CD8-positive, alpha-beta memory T cell (primary cell): Measurements from ENCODE around the gene SLC2A10. TPM values are rescaled to one million over a fixed set of nuclear protein-coding genes. Genes with fewer than 3 reads are reported as not detected.
A peak's percentile ranks its signal among the peaks of the same experiment; 100 is the strongest.

ENCODE experiments used
- CTCF ChIA-PET: fragments of 350-600 bp; sonication (Branson Sonifier 250); formaldehyde crosslinking; loops from one replicate; lab custom pipeline; 2021; ENCODE audit warnings: antibody characterized with exemption; lab: Charles Lee
- POLR2A ChIA-PET: fragments of 350-600 bp; sonication (Branson Sonifier 250); formaldehyde crosslinking; loops from one replicate; lab custom pipeline; 2021; ENCODE audit warnings: antibody characterized with exemption; lab: Charles Lee
- DNase-seq, 5 donors: peaks; one replicate each; pipeline versions ENCODE4 v3.0.0 to v3.0.0-alpha.2; 2020 to 2022; ENCODE audit warnings: mixed read lengths in 1 of 5
- H3K27ac ChIP-seq: one replicate; pipeline ENCODE4 v1.7.0; 2013; ENCODE audit warnings: low read depth, mild to moderate bottlenecking, low read length, moderate library complexity
- H3K27me3 ChIP-seq: 2 replicates; pipeline ENCODE4 v1.7.0; 2013; ENCODE audit warnings: low read length, mild to moderate bottlenecking; ENCODE audit not compliant: insufficient read depth, poor library complexity, severe bottlenecking
- H3K36me3 ChIP-seq: 2 replicates; pipeline ENCODE4 v1.7.0; 2013; ENCODE audit warnings: mild to moderate bottlenecking, low read length, moderate library complexity; ENCODE audit not compliant: insufficient read depth
- H3K4me1 ChIP-seq: 2 replicates; pipeline ENCODE4 v1.7.0; 2013; ENCODE audit warnings: mild to moderate bottlenecking, low read length, moderate library complexity; ENCODE audit not compliant: insufficient read depth
- H3K4me3 ChIP-seq: 2 replicates; pipeline ENCODE4 v1.7.0; 2013; ENCODE audit warnings: mild to moderate bottlenecking, low read length
- H3K9me3 ChIP-seq: 2 replicates; pipeline ENCODE4 v1.7.0; 2013; ENCODE audit warnings: mild to moderate bottlenecking, low read length
- H3K27ac Mint-ChIP-seq, 8 donors: one replicate each; pipeline ENCODE4 v1.8.0; 2020 to 2021; ENCODE audit warnings: mixed read lengths in 8 of 8, mild to moderate bottlenecking in 6 of 8, inconsistent platforms in 3 of 8, moderate library complexity in 3 of 8
- H3K27me3 Mint-ChIP-seq, 2 donors: one replicate each; pipeline ENCODE4 v1.8.0; 2020 to 2021; ENCODE audit warnings: mixed read lengths in 2 of 2, mild to moderate bottlenecking in 1 of 2, moderate library complexity in 1 of 2
- H3K36me3 Mint-ChIP-seq, 3 donors: one replicate each; pipeline ENCODE4 v1.8.0; 2020 to 2021; ENCODE audit warnings: mixed read lengths in 3 of 3, inconsistent platforms in 1 of 3, mild to moderate bottlenecking in 1 of 3
- H3K4me1 Mint-ChIP-seq, 3 donors: one replicate each; pipeline ENCODE4 v1.8.0; 2020 to 2021; ENCODE audit warnings: mixed read lengths in 3 of 3, inconsistent platforms in 1 of 3, mild to moderate bottlenecking in 1 of 3
- H3K4me3 Mint-ChIP-seq, 7 donors: one replicate each; pipeline ENCODE4 v1.8.0; 2020 to 2021; ENCODE audit warnings: mixed read lengths in 7 of 7, mild to moderate bottlenecking in 6 of 7, moderate library complexity in 4 of 7, inconsistent platforms in 2 of 7
- H3K9me3 Mint-ChIP-seq, 5 donors: one replicate each; pipeline ENCODE4 v1.8.0; 2020 to 2022; ENCODE audit warnings: mixed read lengths in 5 of 5, mild to moderate bottlenecking in 3 of 5, moderate library complexity in 2 of 5, inconsistent platforms in 1 of 5
- polyA plus RNA-seq: library from polyadenylated mRNA; unstranded; fragments of 300-500 nt; fragmentation: Illumina TruSeq; gene quantifications from one replicate; pipeline ENCODE4 v1.2.3, GENCODE V29; 2021
- total RNA-seq, 2 experiments: library from RNA; stranded (reverse); gene quantifications; one replicate each; pipeline ENCODE4 v1.2.3, GENCODE V29; 2021

SLC2A10 gene
- total and polyA plus RNA-seq, 3 experiments from 2014 or later, result 0.05 TPM; not detected in 2

DNA sequence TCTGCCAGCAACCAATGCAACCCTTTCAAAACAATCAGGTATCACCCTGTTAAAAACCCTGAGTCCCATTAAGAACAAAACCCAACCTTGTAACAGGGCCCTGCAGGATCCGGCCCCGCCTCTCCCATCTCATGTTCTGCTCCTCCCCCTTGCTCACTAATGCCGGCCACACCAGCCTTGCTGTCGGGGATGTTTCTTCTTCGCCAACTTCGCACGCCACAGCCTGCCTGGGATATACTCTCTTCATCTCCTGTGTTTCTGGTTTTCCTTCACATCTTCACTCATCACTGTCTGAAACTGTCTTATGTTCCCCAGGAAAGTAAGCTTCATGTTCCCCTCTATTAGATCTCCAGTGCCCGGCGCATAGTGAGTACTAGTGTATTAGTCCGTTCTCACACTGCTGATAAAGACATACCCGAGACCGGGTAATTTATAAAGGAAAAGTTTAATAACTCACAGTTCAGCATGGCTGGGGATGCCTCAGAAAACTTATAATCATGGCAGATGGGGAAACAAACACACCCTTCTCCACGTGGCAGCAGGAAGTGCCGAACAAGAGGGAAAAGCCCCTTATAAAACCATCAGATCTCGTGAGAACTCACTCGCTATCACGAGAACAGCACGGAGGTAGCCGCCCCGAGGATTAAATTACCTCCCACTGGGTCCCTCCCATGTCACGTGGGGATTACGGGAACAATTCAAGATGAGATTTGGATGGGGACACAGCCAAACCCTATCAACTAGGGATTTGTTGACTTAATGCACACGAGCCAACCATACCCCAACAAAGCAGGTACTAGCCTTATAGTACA is 25.3 kb upstream of the SLC2A10 start:
- DNase-seq, result no peak
- H3K9me3 ChIP-seq, result no peaks in the 10 kb centered on the region
- Mint-ChIP-seq H3K4me1 (peaks cover 56 to 81% (median 58%) of the 10 kb centered on the region in 3 donors), H3K4me3 (no peak overlapping the region), H3K9me3 (no peaks in the 10 kb centered on the region), H3K36me3 (peaks cover 0 to 50% (median 10%) of the 10 kb centered on the region in 3 donors), H3K27ac (peak overlapping the region in 1 of 8 donors; percentile 87), H3K27me3 (peaks cover 0 to 4% of the 10 kb centered on the region in 2 donors)
- H3K36me3 ChIP-seq, result no peaks in the 10 kb centered on the region
- ChIA-PET CTCF (interaction anchor here (1.3 kb wide), 1 partner anchor 23 kb away, joined by 3 read pairs; no protein-coding TSS in a partner anchor), POLR2A (no interaction called here)
- no peaks in the 10 kb centered on the region for H3K27me3 ChIP-seq
- H3K27ac ChIP-seq, result peak overlapping the region; percentile 66
- no peak overlapping the region for H3K4me3 ChIP-seq
- peaks cover 44% of the 10 kb centered on the region for H3K4me1 ChIP-seq

DNA sequence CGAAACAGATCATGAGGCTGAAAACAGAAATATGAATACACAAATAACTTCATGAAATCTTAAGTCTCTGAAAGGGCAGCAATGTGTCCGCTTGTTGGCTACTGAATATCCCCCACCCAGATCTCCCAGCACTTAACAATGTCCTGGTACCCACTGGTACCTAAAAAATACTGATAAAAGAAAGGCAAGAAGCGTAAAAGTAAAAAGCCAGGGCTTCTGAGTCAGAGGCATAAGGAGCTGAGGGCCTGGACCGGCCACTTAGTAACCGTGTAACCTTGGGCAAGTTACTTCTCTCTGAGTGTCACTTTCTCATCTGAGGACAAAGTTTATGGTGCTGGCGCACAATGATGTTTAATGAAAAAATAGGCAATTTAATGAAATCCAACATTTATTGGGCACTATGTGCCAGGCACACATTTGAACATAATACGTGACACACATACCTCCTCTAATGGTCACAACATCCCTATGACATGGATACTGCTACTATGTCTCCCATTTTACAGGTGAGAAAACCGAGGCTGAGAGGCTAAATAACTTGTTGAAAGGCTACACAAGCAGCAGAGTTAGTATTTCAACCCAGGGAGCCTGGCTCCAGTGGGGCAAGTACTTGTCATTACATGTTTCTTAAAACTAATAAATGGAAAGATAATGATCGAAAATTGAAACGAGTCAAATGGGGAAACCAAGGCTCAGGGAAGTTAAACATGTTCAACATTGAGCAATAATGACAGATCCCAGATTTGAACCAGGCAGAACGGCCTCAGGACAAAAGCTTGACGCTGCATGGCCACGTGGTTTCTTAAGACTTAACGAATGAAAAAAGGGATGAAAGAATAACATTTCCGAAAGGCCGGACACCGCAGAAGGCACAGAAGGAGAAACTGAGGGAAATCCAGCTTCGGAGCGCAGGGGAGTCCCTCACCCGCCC is 21.0 kb upstream of the SLC2A10 start:
- POLR2A ChIA-PET, result interaction anchor here (1.0 kb wide), 1 partner anchor 716 kb away, joined by 3 read pairs; the partner anchor contains the start of gene ZNF335
- CTCF ChIA-PET, result interaction anchor here (0.8 to 1.3 kb wide), 2 partner anchors 8 to 173 kb away, joined by 3 to 6 read pairs; no protein-coding TSS in a partner anchor
- H3K9me3 Mint-ChIP-seq, result no peaks in the 10 kb centered on the region

DNA sequence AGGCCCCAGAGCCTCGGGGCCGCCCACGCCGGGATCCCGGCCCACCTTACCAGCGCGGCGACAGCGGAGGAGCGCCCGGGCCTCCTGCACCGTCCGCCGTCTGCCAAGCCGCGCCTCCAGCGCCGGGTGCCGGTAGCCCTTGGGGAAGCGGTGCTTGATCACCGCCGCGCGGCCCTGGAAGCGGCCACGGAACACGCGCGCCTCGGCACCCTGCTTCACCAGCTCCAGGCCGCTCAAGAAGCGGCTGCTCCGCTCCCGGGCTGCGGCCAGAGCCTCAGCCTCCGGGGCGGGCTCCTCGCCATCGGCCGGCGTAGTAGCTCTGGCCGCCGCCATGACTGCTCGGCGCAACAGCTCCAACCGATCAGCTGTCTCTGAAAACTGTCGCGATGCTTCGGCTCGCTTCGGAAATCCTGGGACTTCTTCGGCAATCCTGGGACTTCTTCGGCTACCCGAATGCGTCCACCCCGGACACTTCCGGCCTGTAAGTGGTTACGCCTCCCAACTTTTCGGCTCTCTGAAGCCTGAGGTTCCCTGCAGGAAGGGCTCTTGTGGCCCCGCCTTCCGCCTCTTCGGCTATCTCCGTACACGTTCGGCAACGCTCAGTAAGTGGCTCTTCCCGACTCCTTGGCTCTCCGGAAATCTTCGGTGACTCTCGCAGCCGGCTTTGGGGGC is 20.2 kb upstream of the SLC2A10 start, which contains the start of gene TP53RK:
Gene TP53RK, minus strand, starts transcription at position 363 of the 672 bp plus-strand sequence. Its CDS starts 30 bp downstream, at position 333.
- Histone ChIP-seq H3K36me3 (no peaks in the 10 kb centered on the region), H3K27ac (peak within 1 kb of the TSS; percentile 81), H3K4me3 (peak within 1 kb of the TSS; percentile 96), H3K9me3 (no peaks in the 10 kb centered on the region), H3K27me3 (no peaks in the 10 kb centered on the region), H3K4me1 (peaks cover 46% of the 10 kb centered on the region)
- Mint-ChIP-seq H3K9me3 (no peaks in the 10 kb centered on the region), H3K27me3 (no peaks in the 10 kb centered on the region), H3K4me1 (peaks cover 41 to 59% (median 52%) of the 10 kb centered on the region in 3 donors), H3K36me3 (peaks cover 0 to 37% (median 10%) of the 10 kb centered on the region in 3 donors), H3K4me3 (peak within 1 kb of the TSS; percentile 93 to 98 (median 94)), H3K27ac (peak within 1 kb of the TSS; percentile 81 to 97 (median 96))
- ChIA-PET CTCF (interaction anchor here (1.3 kb wide), 1 partner anchor 9 kb away, joined by 6 read pairs; no protein-coding TSS in a partner anchor), POLR2A (interaction anchor here (1.0 kb wide), 1 partner anchor 717 kb away, joined by 3 read pairs; the partner anchor contains the start of gene ZNF335)
- DNase-seq, result peak; percentile 94 to 98 (median 96)

More for the DNA sequence above, 21.0 kb upstream of the SLC2A10 start:
- Mint-ChIP-seq H3K36me3 (peaks cover 0 to 45% (median 10%) of the 10 kb centered on the region in 3 donors), H3K27ac (peak overlapping the region; percentile 74 to 96 (median 92)), H3K27me3 (peaks cover 0 to 2% of the 10 kb centered on the region in 2 donors), H3K4me1 (peaks cover 49 to 67% (median 60%) of the 10 kb centered on the region in 3 donors), H3K4me3 (peak overlapping the region; percentile 93 to 98 (median 94))
- DNase-seq, result no peak
- no peaks in the 10 kb centered on the region for H3K9me3 ChIP-seq
- H3K27ac ChIP-seq, result peak overlapping the region; percentile 81
- peak overlapping the region; percentile 96 for H3K4me3 ChIP-seq
- H3K4me1 ChIP-seq, result peaks cover 46% of the 10 kb centered on the region
- H3K27me3 ChIP-seq, result no peaks in the 10 kb centered on the region
- H3K36me3 ChIP-seq, result no peaks in the 10 kb centered on the region

DNA sequence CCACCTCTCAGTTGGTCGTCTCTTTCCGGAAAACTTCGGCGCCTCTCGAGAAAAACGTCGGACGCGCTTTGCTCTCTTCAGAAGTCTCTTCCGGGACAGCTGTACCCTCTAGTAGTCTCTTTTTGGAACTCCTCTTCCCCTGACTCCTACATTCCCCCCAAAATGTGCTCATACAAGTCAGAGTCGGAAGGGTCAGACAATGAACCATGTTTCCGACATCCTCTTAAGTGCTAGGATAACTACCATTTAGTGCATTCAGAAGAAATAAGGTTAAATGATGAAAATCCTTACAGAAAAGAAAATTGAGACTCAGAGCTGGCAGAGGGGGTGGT is 19.7 kb upstream of the SLC2A10 start:
- peaks cover 0 to 32% (median 10%) of the 10 kb centered on the region in 3 donors for H3K36me3 Mint-ChIP-seq
- no peaks in the 10 kb centered on the region for H3K27me3 Mint-ChIP-seq
- ChIA-PET POLR2A (interaction anchor here (1.0 kb wide), 1 partner anchor 718 kb away, joined by 3 read pairs; the partner anchor contains the start of gene ZNF335), CTCF (interaction anchor here (1.3 kb wide), 1 partner anchor 9 kb away, joined by 6 read pairs; no protein-coding TSS in a partner anchor)
- H3K4me3 Mint-ChIP-seq, result peak overlapping the region; percentile 93 to 98 (median 94)
- no peak for DNase-seq
- H3K9me3 Mint-ChIP-seq, result no peaks in the 10 kb centered on the region
- Histone ChIP-seq H3K27me3 (no peaks in the 10 kb centered on the region), H3K27ac (peak overlapping the region; percentile 81), H3K4me3 (peak overlapping the region; percentile 96), H3K9me3 (no peaks in the 10 kb centered on the region), H3K36me3 (no peaks in the 10 kb centered on the region), H3K4me1 (peaks cover 44% of the 10 kb centered on the region)
- peak overlapping the region; percentile 81 to 97 (median 94) for H3K27ac Mint-ChIP-seq
- H3K4me1 Mint-ChIP-seq, result peaks cover 40 to 58% (median 55%) of the 10 kb centered on the region in 3 donors

GRCh38 chr20:46690219-46691106 is 19.0 kb upstream of the SLC2A10 start:
- DNase-seq, result no peak
- no peaks in the 10 kb centered on the region for H3K9me3 Mint-ChIP-seq
- peaks cover 0 to 25% (median 7%) of the 10 kb centered on the region in 3 donors for H3K36me3 Mint-ChIP-seq
- Histone ChIP-seq H3K4me1 (peaks cover 37% of the 10 kb centered on the region), H3K27ac (peak overlapping the region; percentile 81), H3K27me3 (no peaks in the 10 kb centered on the region), H3K4me3 (peak overlapping the region; percentile 96), H3K9me3 (no peaks in the 10 kb centered on the region), H3K36me3 (no peaks in the 10 kb centered on the region)
- ChIA-PET POLR2A (no interaction called here), CTCF (no interaction called here)
- H3K4me1 Mint-ChIP-seq, result peaks cover 36 to 51% (median 48%) of the 10 kb centered on the region in 3 donors
- no peaks in the 10 kb centered on the region for H3K27me3 Mint-ChIP-seq
- H3K4me3 Mint-ChIP-seq, result peak overlapping the region; percentile 21 to 98 (median 93)
- peak overlapping the region; percentile 13 to 94 (median 76) for H3K27ac Mint-ChIP-seq

- H3K27ac Mint-ChIP-seq, result peak overlapping the region in 1 of 8 donors; percentile 81
- Histone ChIP-seq H3K4me3 (no peak overlapping the region), H3K4me1 (peaks cover 29% of the 10 kb centered on the region), H3K9me3 (no peaks in the 10 kb centered on the region), H3K27ac (no peak overlapping the region), H3K36me3 (no peaks in the 10 kb centered on the region), H3K27me3 (no peaks in the 10 kb centered on the region)
- H3K27me3 Mint-ChIP-seq, result no peaks in the 10 kb centered on the region
- ChIA-PET CTCF (no interaction called here), POLR2A (no interaction called here)
- no peaks in the 10 kb centered on the region for H3K9me3 Mint-ChIP-seq
- no peak for DNase-seq
- peak overlapping the region in 2 of 7 donors; percentile 19 to 81 for H3K4me3 Mint-ChIP-seq
- H3K36me3 Mint-ChIP-seq, result peaks cover 0 to 18% (median 5%) of the 10 kb centered on the region in 3 donors
- peaks cover 31 to 44% (median 41%) of the 10 kb centered on the region in 3 donors for H3K4me1 Mint-ChIP-seq
Observed at GRCh38 chr20:46691196-46691595, 18.3 kb upstream of the SLC2A10 start.
